ENCODE measurements around the gene AFAP1L1.

The AFAP1L1 gene

DNA sequence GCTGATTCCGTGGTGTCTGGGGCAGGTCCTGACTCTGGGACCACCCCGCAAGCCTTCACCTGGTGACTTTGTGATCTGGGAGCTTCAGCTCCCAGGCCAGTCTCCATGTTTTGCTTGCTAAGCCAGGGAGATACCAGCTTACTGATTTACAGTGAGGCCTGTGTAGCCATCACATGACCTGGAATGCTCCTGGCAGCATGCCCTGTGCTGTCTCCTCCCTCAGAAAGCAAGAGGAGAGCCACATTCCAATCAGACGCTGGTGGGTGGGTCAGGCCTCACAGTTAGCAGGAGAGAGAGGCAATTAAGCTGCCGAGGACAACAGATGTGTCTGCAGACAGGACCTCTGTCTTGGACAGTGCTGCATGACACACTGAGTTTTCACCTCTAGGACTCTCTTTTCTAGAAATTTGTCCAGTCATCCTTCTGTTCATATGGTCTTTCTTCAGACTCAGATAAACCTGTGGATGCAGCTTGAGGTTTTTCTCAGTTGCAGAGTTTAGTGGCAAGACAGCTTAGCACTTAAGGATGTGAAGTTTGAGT, 49.2 kb downstream of the AFAP1L1 start:
- H3K4me3 ChIP-seq (ENCODE audit: low read length), result no peak overlapping the region
- peaks cover 52% of the 10 kb centered on the region for H3K4me1 ChIP-seq (ENCODE audit: control insufficient read depth, insufficient read depth, low read length)
- no peaks in the 10 kb centered on the region for H3K9me3 ChIP-seq (ENCODE audit: control insufficient read depth, low read length)
- H3K9ac ChIP-seq (ENCODE audit: low read length), result peak overlapping the region; percentile 59
- peaks cover 14% of the 10 kb centered on the region for H3K36me3 ChIP-seq (ENCODE audit: control insufficient read depth, insufficient read depth, low read length, severe bottlenecking)
- peak; percentile 92 for DNase-seq (ENCODE audit: low read depth)
- no peaks in the 10 kb centered on the region for H3K27me3 ChIP-seq (replicated peaks; ENCODE audit: control insufficient read depth, insufficient read depth, low read length)

GRCh38 chr5:149322518-149322917, 50.9 kb downstream of the AFAP1L1 start:
- peak overlapping the region; percentile 84 for H3K9ac ChIP-seq (ENCODE audit: low read length)
- H3K36me3 ChIP-seq (ENCODE audit: control insufficient read depth, insufficient read depth, low read length, severe bottlenecking), result peaks cover 20% of the 10 kb centered on the region
- no peaks in the 10 kb centered on the region for H3K27me3 ChIP-seq (replicated peaks; ENCODE audit: control insufficient read depth, insufficient read depth, low read length)
- no peak for DNase-seq (ENCODE audit: low read depth)
- peak overlapping the region; percentile 17 for H3K4me3 ChIP-seq (ENCODE audit: low read length)
- no peaks in the 10 kb centered on the region for H3K9me3 ChIP-seq (ENCODE audit: control insufficient read depth, low read length)
- H3K4me1 ChIP-seq (ENCODE audit: control insufficient read depth, insufficient read depth, low read length), result peaks cover 54% of the 10 kb centered on the region

DNA sequence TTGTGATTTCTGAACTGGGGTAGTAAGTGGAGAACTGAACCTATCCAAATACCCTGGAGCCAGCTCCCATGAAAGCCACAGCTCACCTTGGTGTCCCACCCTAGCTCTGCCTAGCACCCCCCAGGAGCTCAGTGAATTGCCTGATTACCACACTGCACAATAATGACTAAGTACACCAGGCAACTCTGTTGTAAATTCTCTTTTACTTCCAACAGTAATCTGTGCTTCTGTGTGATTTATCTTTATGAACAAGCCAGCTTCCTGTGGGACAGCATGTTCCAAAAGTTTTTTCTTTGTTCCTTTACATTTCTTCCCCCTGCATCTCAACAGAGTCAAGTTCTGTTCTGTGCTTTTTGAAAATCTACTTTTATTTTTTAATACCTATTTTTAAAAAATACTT, 51.6 kb downstream of the AFAP1L1 start:
- peak; percentile 36 for DNase-seq (ENCODE audit: low read depth)
- Histone ChIP-seq H3K4me1 (ENCODE audit: control insufficient read depth, insufficient read depth, low read length) (peaks cover 54% of the 10 kb centered on the region), H3K9me3 (ENCODE audit: control insufficient read depth, low read length) (no peaks in the 10 kb centered on the region), H3K36me3 (ENCODE audit: control insufficient read depth, insufficient read depth, low read length, severe bottlenecking) (peaks cover 20% of the 10 kb centered on the region), H3K9ac (ENCODE audit: low read length) (peak overlapping the region; percentile 84), H3K27me3 (replicated peaks; ENCODE audit: control insufficient read depth, insufficient read depth, low read length) (no peaks in the 10 kb centered on the region), H3K4me3 (ENCODE audit: low read length) (peak overlapping the region; percentile 17)

DNA sequence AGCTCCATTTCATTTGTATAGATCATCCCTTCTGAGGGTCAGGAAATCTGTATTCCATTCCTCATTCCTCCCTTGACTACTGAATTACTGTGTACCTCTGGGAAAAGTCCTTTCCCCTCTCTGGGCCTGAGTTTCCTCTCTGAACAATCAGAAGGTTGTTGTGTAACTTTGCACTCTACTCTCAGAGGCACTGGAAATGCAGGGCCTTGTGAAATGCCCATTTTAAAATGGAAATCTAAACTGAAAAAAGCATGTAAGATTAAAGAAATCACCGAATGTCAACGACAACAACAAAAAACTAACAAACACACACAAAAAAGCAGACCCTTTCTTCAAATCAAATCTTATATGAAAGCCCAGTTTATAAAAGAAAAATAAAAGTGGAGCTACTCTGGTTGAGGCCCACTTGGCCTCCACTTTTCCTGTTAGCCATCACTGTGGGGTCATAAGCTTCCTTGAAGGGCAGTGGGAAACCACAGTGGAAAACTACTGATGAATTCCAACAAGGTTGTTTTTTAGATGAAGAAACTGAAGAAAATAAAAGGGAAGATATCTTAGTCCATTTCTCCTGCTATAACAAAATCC, 52.1 kb downstream of the AFAP1L1 start:
- peaks cover 20% of the 10 kb centered on the region for H3K36me3 ChIP-seq (ENCODE audit: control insufficient read depth, insufficient read depth, low read length, severe bottlenecking)

GRCh38 chr5:149324641-149325040, 53.0 kb downstream of the AFAP1L1 start:
- DNase-seq (ENCODE audit: low read depth), result no peak
- no peaks in the 10 kb centered on the region for H3K27me3 ChIP-seq (replicated peaks; ENCODE audit: control insufficient read depth, insufficient read depth, low read length)
- H3K4me1 ChIP-seq (ENCODE audit: control insufficient read depth, insufficient read depth, low read length), result peaks cover 54% of the 10 kb centered on the region
- peak overlapping the region; percentile 84 for H3K9ac ChIP-seq (ENCODE audit: low read length)
- peak overlapping the region; percentile 42 for H3K4me3 ChIP-seq (ENCODE audit: low read length)
- no peaks in the 10 kb centered on the region for H3K9me3 ChIP-seq (ENCODE audit: control insufficient read depth, low read length)
- H3K36me3 ChIP-seq (ENCODE audit: control insufficient read depth, insufficient read depth, low read length, severe bottlenecking), result peaks cover 16% of the 10 kb centered on the region

More for the DNA sequence above, 52.1 kb downstream of the AFAP1L1 start:
- Histone ChIP-seq H3K4me3 (ENCODE audit: low read length) (no peak overlapping the region), H3K27me3 (replicated peaks; ENCODE audit: control insufficient read depth, insufficient read depth, low read length) (no peaks in the 10 kb centered on the region), H3K9me3 (ENCODE audit: control insufficient read depth, low read length) (no peaks in the 10 kb centered on the region), H3K4me1 (ENCODE audit: control insufficient read depth, insufficient read depth, low read length) (peaks cover 54% of the 10 kb centered on the region), H3K9ac (ENCODE audit: low read length) (peak overlapping the region; percentile 84)
- DNase-seq (ENCODE audit: low read depth), result peak; percentile 66

- DNase-seq (ENCODE audit: low read depth), result peak; percentile 24
- Histone ChIP-seq H3K4me1 (ENCODE audit: control insufficient read depth, insufficient read depth, low read length) (peaks cover 53% of the 10 kb centered on the region), H3K4me3 (ENCODE audit: low read length) (no peak overlapping the region), H3K9me3 (ENCODE audit: control insufficient read depth, low read length) (no peaks in the 10 kb centered on the region), H3K9ac (ENCODE audit: low read length) (peak overlapping the region; percentile 84), H3K36me3 (ENCODE audit: control insufficient read depth, insufficient read depth, low read length, severe bottlenecking) (peaks cover 16% of the 10 kb centered on the region), H3K27me3 (replicated peaks; ENCODE audit: control insufficient read depth, insufficient read depth, low read length) (no peaks in the 10 kb centered on the region)
These were observed 53.6 kb downstream of the AFAP1L1 start for GRCh38 chr5:149325166-149325735.

- H3K36me3 ChIP-seq (ENCODE audit: control insufficient read depth, insufficient read depth, low read length, severe bottlenecking), result peaks cover 18% of the 10 kb centered on the region
- H3K4me1 ChIP-seq (ENCODE audit: control insufficient read depth, insufficient read depth, low read length), result peaks cover 47% of the 10 kb centered on the region
- H3K4me3 ChIP-seq (ENCODE audit: low read length), result no peak overlapping the region
- DNase-seq (ENCODE audit: low read depth), result no peak
- no peak overlapping the region for H3K9ac ChIP-seq (ENCODE audit: low read length)
- H3K9me3 ChIP-seq (ENCODE audit: control insufficient read depth, low read length), result no peaks in the 10 kb centered on the region
- H3K27me3 ChIP-seq (replicated peaks; ENCODE audit: control insufficient read depth, insufficient read depth, low read length), result no peaks in the 10 kb centered on the region
These were observed 54.2 kb downstream of the AFAP1L1 start for GRCh38 chr5:149325894-149326293.

DNA sequence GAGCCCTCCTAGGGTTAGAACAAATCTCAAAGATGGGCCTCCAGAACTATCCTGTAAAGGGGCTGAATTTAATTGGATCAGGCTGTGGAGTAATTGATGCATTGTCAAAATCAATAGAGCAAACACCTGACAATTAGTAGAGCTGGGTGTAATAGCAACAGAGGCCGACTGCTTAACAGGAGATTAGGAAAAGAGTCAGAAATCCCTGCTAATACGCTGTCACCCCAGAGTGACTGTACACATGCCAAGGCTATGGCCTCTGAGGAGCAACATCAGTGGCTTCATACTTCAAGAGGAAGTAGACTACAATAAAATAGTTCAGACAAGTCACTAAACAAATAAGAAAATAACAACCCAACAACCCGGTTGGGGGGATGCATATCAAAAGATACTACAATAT, 55.0 kb downstream of the AFAP1L1 start:
- no peak for DNase-seq (ENCODE audit: low read depth)
- Histone ChIP-seq H3K27me3 (replicated peaks; ENCODE audit: control insufficient read depth, insufficient read depth, low read length) (no peaks in the 10 kb centered on the region), H3K4me1 (ENCODE audit: control insufficient read depth, insufficient read depth, low read length) (peaks cover 40% of the 10 kb centered on the region), H3K9me3 (ENCODE audit: control insufficient read depth, low read length) (no peaks in the 10 kb centered on the region), H3K4me3 (ENCODE audit: low read length) (no peak overlapping the region), H3K9ac (ENCODE audit: low read length) (no peak overlapping the region), H3K36me3 (ENCODE audit: control insufficient read depth, insufficient read depth, low read length, severe bottlenecking) (peaks cover 18% of the 10 kb centered on the region)

DNA sequence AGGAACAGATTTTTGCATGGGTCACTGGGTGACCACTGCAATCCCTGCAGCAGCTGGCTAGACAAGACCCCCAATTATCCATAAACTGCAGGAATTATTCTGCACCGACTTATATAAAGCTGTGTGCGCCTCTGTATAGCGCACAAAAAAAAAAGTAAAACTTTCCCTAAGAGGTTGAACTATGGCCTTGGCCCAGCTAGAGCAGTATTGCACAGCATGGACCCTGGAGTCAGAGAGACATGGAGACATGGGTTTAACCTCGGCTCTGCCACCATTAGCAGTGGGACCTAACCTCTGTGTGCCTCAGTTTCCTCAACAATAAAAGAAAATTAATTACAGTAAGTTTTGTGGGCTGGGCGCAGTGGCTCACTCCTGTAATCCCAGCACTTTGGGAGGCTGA, 56.5 kb downstream of the AFAP1L1 start:
- Histone ChIP-seq H3K36me3 (ENCODE audit: control insufficient read depth, insufficient read depth, low read length, severe bottlenecking) (peaks cover 28% of the 10 kb centered on the region), H3K27me3 (replicated peaks; ENCODE audit: control insufficient read depth, insufficient read depth, low read length) (no peaks in the 10 kb centered on the region), H3K4me1 (ENCODE audit: control insufficient read depth, insufficient read depth, low read length) (peaks cover 28% of the 10 kb centered on the region), H3K9ac (ENCODE audit: low read length) (no peak overlapping the region), H3K4me3 (ENCODE audit: low read length) (no peak overlapping the region), H3K9me3 (ENCODE audit: control insufficient read depth, low read length) (no peaks in the 10 kb centered on the region)
- no peak for DNase-seq (ENCODE audit: low read depth)

DNA sequence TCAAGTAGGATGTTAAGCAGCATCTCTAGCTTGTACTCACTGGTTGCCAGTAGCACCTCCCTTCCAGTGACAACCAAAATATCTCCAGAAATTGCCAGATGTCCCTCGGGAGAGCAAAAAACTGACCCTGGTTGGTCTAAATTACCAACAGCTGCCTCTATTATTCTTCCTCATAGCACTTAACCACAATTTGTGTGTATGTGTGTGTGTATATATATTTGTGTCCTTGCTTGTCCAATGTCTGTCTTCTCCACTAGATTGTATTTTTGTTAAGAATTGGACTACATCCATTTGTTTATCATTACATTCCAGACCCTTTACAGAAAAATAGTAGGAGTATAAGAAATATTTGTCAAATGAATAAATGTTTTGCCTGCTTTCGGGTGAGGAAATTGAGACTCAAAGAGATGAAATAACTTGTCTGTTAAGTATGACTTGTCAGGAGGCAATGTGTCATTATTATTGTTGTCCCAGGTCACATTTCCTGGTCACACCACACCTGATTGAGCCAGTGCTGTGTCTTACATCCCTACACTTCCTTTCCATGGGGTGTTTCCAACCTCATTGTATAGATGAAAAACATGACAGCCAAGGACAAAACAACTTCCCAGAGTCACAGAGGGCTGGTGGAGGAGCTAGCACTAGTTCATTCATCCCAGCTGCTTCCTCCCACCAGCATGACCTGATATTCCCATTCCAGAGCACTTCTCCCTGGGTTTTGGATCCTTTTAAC, 62.2 kb downstream of the AFAP1L1 start:
- Histone ChIP-seq H3K27me3 (replicated peaks; ENCODE audit: control insufficient read depth, insufficient read depth, low read length) (no peaks in the 10 kb centered on the region), H3K4me3 (ENCODE audit: low read length) (no peak overlapping the region), H3K9me3 (ENCODE audit: control insufficient read depth, low read length) (no peaks in the 10 kb centered on the region), H3K9ac (ENCODE audit: low read length) (no peak overlapping the region), H3K4me1 (ENCODE audit: control insufficient read depth, insufficient read depth, low read length) (no peaks in the 10 kb centered on the region), H3K36me3 (ENCODE audit: control insufficient read depth, insufficient read depth, low read length, severe bottlenecking) (peaks cover 67% of the 10 kb centered on the region)
- DNase-seq (ENCODE audit: low read depth), result peak; percentile 72

- Histone ChIP-seq H3K27me3 (replicated peaks; ENCODE audit: control insufficient read depth, insufficient read depth, low read length) (no peaks in the 10 kb centered on the region), H3K4me1 (ENCODE audit: control insufficient read depth, insufficient read depth, low read length) (no peaks in the 10 kb centered on the region), H3K36me3 (ENCODE audit: control insufficient read depth, insufficient read depth, low read length, severe bottlenecking) (peaks cover 80% of the 10 kb centered on the region), H3K4me3 (ENCODE audit: low read length) (no peak overlapping the region), H3K9me3 (ENCODE audit: control insufficient read depth, low read length) (no peaks in the 10 kb centered on the region), H3K9ac (ENCODE audit: low read length) (no peak overlapping the region)
- DNase-seq (ENCODE audit: low read depth), result no peak
These were observed 66.1 kb downstream of the AFAP1L1 start for GRCh38 chr5:149337736-149338135.
